GM18870 (cell line): ENCODE data around the gene ATXN1.
"Not testable (repeated sequence)": the region's sequence is repeated elsewhere in the genome, so short reads cannot be mapped to it uniquely, and the experiment has no call there.

Experiments
- ATAC-seq: cut with Tn5 transposase; IDR thresholded peaks from one replicate; pipeline ENCODE4 v1.9.1; 2021; ENCODE audit warnings: moderate library complexity; ENCODE audit not compliant: unreplicated experiment

Gene ATXN1

GRCh38 chr6:16468991-16469615, 292.2 kb downstream of the ATXN1 start:
- no peak for ATAC-seq

GRCh38 chr6:16466800-16467553, 294.3 kb downstream of the ATXN1 start:
- no peak for ATAC-seq

GRCh38 chr6:16464045-16464444, 297.2 kb downstream of the ATXN1 start:
- no peak for ATAC-seq

- ATAC-seq = not testable (repeated sequence)
These were observed 298.0 kb downstream of the ATXN1 start for GRCh38 chr6:16463246-16463645.

GRCh38 chr6:16461491-16461890, 299.8 kb downstream of the ATXN1 start:
- no peak for ATAC-seq

GRCh38 chr6:16459472-16459871, 301.8 kb downstream of the ATXN1 start:
- ATAC-seq = not testable (repeated sequence)

GRCh38 chr6:16452348-16452747, 308.9 kb downstream of the ATXN1 start:
- ATAC-seq = no peak

GRCh38 chr6:16450821-16451220, 310.4 kb downstream of the ATXN1 start:
- ATAC-seq = no peak

- ATAC-seq = no peak
These were observed 311.0 kb downstream of the ATXN1 start for GRCh38 chr6:16450285-16450684.

GRCh38 chr6:16446273-16446672, 315.0 kb downstream of the ATXN1 start:
- no peak for ATAC-seq

GRCh38 chr6:16442031-16442430, 319.2 kb downstream of the ATXN1 start:
- ATAC-seq = no peak

GRCh38 chr6:16441262-16441661, 320.0 kb downstream of the ATXN1 start:
- ATAC-seq = no peak

GRCh38 chr6:16440636-16441212, 320.5 kb downstream of the ATXN1 start:
- ATAC-seq = no peak

- no peak for ATAC-seq
These were observed 322.3 kb downstream of the ATXN1 start for GRCh38 chr6:16438718-16439591.

GRCh38 chr6:16437984-16438383, 323.3 kb downstream of the ATXN1 start:
- ATAC-seq = no peak

GRCh38 chr6:16437095-16437494, 324.2 kb downstream of the ATXN1 start:
- no peak for ATAC-seq

GRCh38 chr6:16436550-16436949, 324.7 kb downstream of the ATXN1 start:
- ATAC-seq = no peak

GRCh38 chr6:16434885-16435284, 326.4 kb downstream of the ATXN1 start:
- no peak for ATAC-seq

- ATAC-seq = no peak
These were observed 327.8 kb downstream of the ATXN1 start for GRCh38 chr6:16433338-16433890.

GRCh38 chr6:16432075-16433032, 328.9 kb downstream of the ATXN1 start:
- peak; percentile 70 for ATAC-seq
